Measurements from ENCODE around the gene CELF2. TPM values are rescaled to one million over a fixed set of nuclear protein-coding genes. Genes with fewer than 3 reads are reported as not detected.

CELF2 gene
- polyA plus RNA-seq, 3 donors: 11.2 to 11.8 (median 11.5) TPM

- DNase-seq: no peak
These were observed 14.8 kb upstream of the CELF2 start for GRCh38 chr10:11002916-11003315.

- DNase-seq: no peak
These were observed 14.0 kb upstream of the CELF2 start for GRCh38 chr10:11003679-11004078.

- DNase-seq: no peak
These were observed 13.3 kb upstream of the CELF2 start for GRCh38 chr10:11004144-11005077.

GRCh38 chr10:11005725-11006427 is 11.8 kb upstream of the CELF2 start:
- DNase-seq: no peak

- no peak for DNase-seq
These were observed 11.2 kb upstream of the CELF2 start for GRCh38 chr10:11006428-11006825.

- no peak for DNase-seq
These were observed 10.1 kb upstream of the CELF2 start for GRCh38 chr10:11007476-11008020.

- no peak for DNase-seq
These were observed 8.0 kb upstream of the CELF2 start for GRCh38 chr10:11009471-11010308.

- no peak for DNase-seq
These were observed 7.1 kb upstream of the CELF2 start for GRCh38 chr10:11010582-11010981.

GRCh38 chr10:11011436-11011835 is 6.2 kb upstream of the CELF2 start:
- no peak for DNase-seq

GRCh38 chr10:11011984-11012383 is 5.7 kb upstream of the CELF2 start:
- DNase-seq: no peak

GRCh38 chr10:11012421-11013295 is 5.0 kb upstream of the CELF2 start:
- no peak for DNase-seq

GRCh38 chr10:11013836-11014235 is 3.8 kb upstream of the CELF2 start:
- no peak for DNase-seq

- peak; percentile 39 for DNase-seq
These were observed 2.8 kb upstream of the CELF2 start for GRCh38 chr10:11014671-11015445.

- no peak for DNase-seq
These were observed 2.2 kb upstream of the CELF2 start for GRCh38 chr10:11015446-11015934.

- DNase-seq: no peak
These were observed 587 bp upstream of the CELF2 start for GRCh38 chr10:11017000-11017569.

- DNase-seq: no peak
These were observed 765 bp downstream of the CELF2 start for GRCh38 chr10:11018432-11018841.

GRCh38 chr10:11018855-11019631 is 1.4 kb downstream of the CELF2 start:
- DNase-seq: no peak

GRCh38 chr10:11019724-11020547 is 2.3 kb downstream of the CELF2 start:
- no peak for DNase-seq
